Gastrocnemius medialis (tissue), 4 donors: ENCODE results near the gene CD3E.

Source experiments
- POLR2A ChIP-seq, 2 donors: fragments of 450-650 bp; IDR thresholded peaks; one replicate each; pipeline ENCODE4 v1.6.1; 2017; ENCODE audit warnings: antibody characterized with exemption in 2 of 2, mild to moderate bottlenecking in 2 of 2, moderate library complexity in 2 of 2
- TF ChIP-seq, protein P1 (sequence below), 5 experiments: fragments of 450-650 bp in 3 of 5; fragments of 200-600 bp in 2 of 5; sonication (generic) in 2 of 5; IDR thresholded peaks in 4 of 5; conservative IDR thresholded peaks in 1 of 5; 1 replicate in 4 of 5; 2 replicates in 1 of 5; pipeline ENCODE4 v1.5.1; 2016 to 2019; ENCODE audit warnings: antibody characterized with exemption in 5 of 5, mild to moderate bottlenecking in 3 of 5, moderate library complexity in 3 of 5

DNA sequence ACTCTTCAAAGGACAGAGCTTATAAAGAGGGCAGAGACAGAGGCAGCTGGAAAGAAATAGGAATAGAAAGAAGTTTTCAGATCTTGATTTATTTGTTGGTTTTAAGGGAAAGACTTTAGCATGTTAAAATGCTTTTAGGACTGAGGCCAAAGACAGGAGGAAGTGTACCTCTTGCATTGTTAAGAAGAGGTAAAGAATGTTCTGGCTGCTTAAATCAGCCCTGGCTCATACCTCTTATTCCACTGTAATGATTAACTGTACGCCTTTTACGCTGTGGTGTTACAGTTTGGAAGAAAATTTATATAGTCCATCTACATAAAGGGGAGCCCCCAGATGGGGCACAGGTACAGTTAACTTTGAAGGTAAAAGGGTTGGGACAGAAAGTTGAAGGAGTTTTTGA lies 30.3 kb upstream of the CD3E start:
- TF ChIP-seq, protein P1, sequence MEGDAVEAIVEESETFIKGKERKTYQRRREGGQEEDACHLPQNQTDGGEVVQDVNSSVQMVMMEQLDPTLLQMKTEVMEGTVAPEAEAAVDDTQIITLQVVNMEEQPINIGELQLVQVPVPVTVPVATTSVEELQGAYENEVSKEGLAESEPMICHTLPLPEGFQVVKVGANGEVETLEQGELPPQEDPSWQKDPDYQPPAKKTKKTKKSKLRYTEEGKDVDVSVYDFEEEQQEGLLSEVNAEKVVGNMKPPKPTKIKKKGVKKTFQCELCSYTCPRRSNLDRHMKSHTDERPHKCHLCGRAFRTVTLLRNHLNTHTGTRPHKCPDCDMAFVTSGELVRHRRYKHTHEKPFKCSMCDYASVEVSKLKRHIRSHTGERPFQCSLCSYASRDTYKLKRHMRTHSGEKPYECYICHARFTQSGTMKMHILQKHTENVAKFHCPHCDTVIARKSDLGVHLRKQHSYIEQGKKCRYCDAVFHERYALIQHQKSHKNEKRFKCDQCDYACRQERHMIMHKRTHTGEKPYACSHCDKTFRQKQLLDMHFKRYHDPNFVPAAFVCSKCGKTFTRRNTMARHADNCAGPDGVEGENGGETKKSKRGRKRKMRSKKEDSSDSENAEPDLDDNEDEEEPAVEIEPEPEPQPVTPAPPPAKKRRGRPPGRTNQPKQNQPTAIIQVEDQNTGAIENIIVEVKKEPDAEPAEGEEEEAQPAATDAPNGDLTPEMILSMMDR (IDR thresholded peaks at IDR 0.05 in 4 of 5, conservative IDR thresholded peaks at IDR 0.05 in 1 of 5): no peak
- TF ChIP-seq POLR2A (IDR thresholded peaks at IDR 0.05): no peak
